Measurements from ENCODE around the gene NTN1.

Gene NTN1

GRCh38 chr17:9230861-9231260, 209.6 kb downstream of the NTN1 start:
- H3K36me3 Mint-ChIP-seq (ENCODE audit: low read depth), result no peaks in the 10 kb centered on the region
- TF ChIP-seq CTCF (IDR thresholded peaks at IDR 0.05; ENCODE audit: unreplicated experiment in 3 of 3), result no peak
- no peaks in the 10 kb centered on the region for H3K9me3 Mint-ChIP-seq
- no peak overlapping the region for H3K27ac Mint-ChIP-seq
- no peak overlapping the region for H3K4me3 Mint-ChIP-seq
- no peaks in the 10 kb centered on the region for H3K4me1 Mint-ChIP-seq
- H3K27me3 Mint-ChIP-seq (ENCODE audit: low read depth), result peaks cover 14% of the 10 kb centered on the region

- H3K9me3 Mint-ChIP-seq, result no peaks in the 10 kb centered on the region
Measured at GRCh38 chr17:9231449-9232154, 210.3 kb downstream of the NTN1 start.

GRCh38 chr17:9232155-9232475, 210.8 kb downstream of the NTN1 start:
- Mint-ChIP-seq H3K9me3 (no peaks in the 10 kb centered on the region), H3K4me3 (no peak overlapping the region), H3K4me1 (no peaks in the 10 kb centered on the region), H3K27me3 (ENCODE audit: low read depth) (peaks cover 14% of the 10 kb centered on the region), H3K36me3 (ENCODE audit: low read depth) (no peaks in the 10 kb centered on the region), H3K27ac (no peak overlapping the region)
- TF ChIP-seq CTCF (IDR thresholded peaks at IDR 0.05; ENCODE audit: unreplicated experiment in 3 of 3), result no peak

More at GRCh38 chr17:9231449-9232154, 210.3 kb downstream of the NTN1 start:
- Mint-ChIP-seq H3K27me3 (ENCODE audit: low read depth) (peaks cover 14% of the 10 kb centered on the region), H3K36me3 (ENCODE audit: low read depth) (no peaks in the 10 kb centered on the region), H3K4me3 (no peak overlapping the region), H3K27ac (no peak overlapping the region), H3K4me1 (no peaks in the 10 kb centered on the region)
- TF ChIP-seq CTCF (IDR thresholded peaks at IDR 0.05; ENCODE audit: unreplicated experiment in 3 of 3), result no peak

- Mint-ChIP-seq H3K27me3 (ENCODE audit: low read depth) (peaks cover 14% of the 10 kb centered on the region), H3K9me3 (no peaks in the 10 kb centered on the region), H3K4me3 (no peak overlapping the region), H3K36me3 (ENCODE audit: low read depth) (no peaks in the 10 kb centered on the region), H3K4me1 (no peaks in the 10 kb centered on the region), H3K27ac (peak overlapping the region in 2 of 3 experiments; percentile 20 to 31)
- TF ChIP-seq CTCF (IDR thresholded peaks at IDR 0.05; ENCODE audit: unreplicated experiment in 3 of 3), result no peak
Measured at GRCh38 chr17:9232591-9233270, 211.4 kb downstream of the NTN1 start.

GRCh38 chr17:9233271-9233599, 211.9 kb downstream of the NTN1 start:
- H3K27ac Mint-ChIP-seq, result peak overlapping the region in 2 of 3 experiments; percentile 15 to 31
- no peaks in the 10 kb centered on the region for H3K9me3 Mint-ChIP-seq
- no peaks in the 10 kb centered on the region for H3K4me1 Mint-ChIP-seq
- peaks cover 17% of the 10 kb centered on the region for H3K27me3 Mint-ChIP-seq (ENCODE audit: low read depth)
- no peaks in the 10 kb centered on the region for H3K36me3 Mint-ChIP-seq (ENCODE audit: low read depth)
- H3K4me3 Mint-ChIP-seq, result no peak overlapping the region
- TF ChIP-seq CTCF (IDR thresholded peaks at IDR 0.05; ENCODE audit: unreplicated experiment in 3 of 3), result no peak

GRCh38 chr17:9233761-9234160, 212.5 kb downstream of the NTN1 start:
- no peak for TF ChIP-seq CTCF (IDR thresholded peaks at IDR 0.05; ENCODE audit: unreplicated experiment in 3 of 3)
- no peaks in the 10 kb centered on the region for H3K36me3 Mint-ChIP-seq (ENCODE audit: low read depth)
- no peaks in the 10 kb centered on the region for H3K9me3 Mint-ChIP-seq
- peak overlapping the region in 1 of 3 experiments; percentile 31 for H3K27ac Mint-ChIP-seq
- peaks cover 21% of the 10 kb centered on the region for H3K27me3 Mint-ChIP-seq (ENCODE audit: low read depth)
- H3K4me3 Mint-ChIP-seq, result no peak overlapping the region
- H3K4me1 Mint-ChIP-seq, result peaks cover 3% of the 10 kb centered on the region

Data from nephron (organoid).